Body of pancreas (tissue), 4 donors: Measurements from ENCODE around the gene RCC2.

Source experiments
- POLR2A ChIP-seq, 3 donors: fragments of 450-650 bp; IDR thresholded peaks; one replicate each; pipeline ENCODE4 v1.6.1; 2016; ENCODE audit warnings: antibody characterized with exemption in 3 of 3, mild to moderate bottlenecking in 2 of 3
- TF ChIP-seq, protein P1 (sequence below), 7 experiments: fragments of 450-650 bp in 4 of 7; fragments of 200-600 bp in 3 of 7; sonication (generic) in 3 of 7; IDR thresholded peaks; one replicate each; pipeline ENCODE4 v1.5.1; 2016 to 2019; ENCODE audit warnings: antibody characterized with exemption in 7 of 7

DNA sequence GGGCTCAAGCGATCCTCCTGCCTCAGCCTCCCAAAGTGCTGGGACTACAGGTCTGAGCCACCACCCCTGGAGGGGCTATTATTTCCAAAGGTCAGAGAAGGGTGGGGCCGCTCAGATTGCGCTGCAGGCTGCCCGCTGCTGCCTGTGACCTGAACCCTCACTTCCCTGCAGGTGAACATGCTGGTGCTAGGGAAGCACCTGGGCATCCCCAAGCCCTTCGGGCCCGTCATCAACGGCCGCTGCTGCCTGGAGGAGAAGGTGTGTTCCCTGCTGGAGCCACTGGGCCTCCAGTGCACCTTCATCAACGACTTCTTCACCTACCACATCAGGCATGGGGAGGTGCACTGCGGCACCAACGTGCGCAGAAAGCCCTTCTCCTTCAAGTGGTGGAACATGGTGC lies 76.1 kb downstream of the RCC2 start:
- no peak for TF ChIP-seq POLR2A (IDR thresholded peaks at IDR 0.05)
- TF ChIP-seq, protein P1, sequence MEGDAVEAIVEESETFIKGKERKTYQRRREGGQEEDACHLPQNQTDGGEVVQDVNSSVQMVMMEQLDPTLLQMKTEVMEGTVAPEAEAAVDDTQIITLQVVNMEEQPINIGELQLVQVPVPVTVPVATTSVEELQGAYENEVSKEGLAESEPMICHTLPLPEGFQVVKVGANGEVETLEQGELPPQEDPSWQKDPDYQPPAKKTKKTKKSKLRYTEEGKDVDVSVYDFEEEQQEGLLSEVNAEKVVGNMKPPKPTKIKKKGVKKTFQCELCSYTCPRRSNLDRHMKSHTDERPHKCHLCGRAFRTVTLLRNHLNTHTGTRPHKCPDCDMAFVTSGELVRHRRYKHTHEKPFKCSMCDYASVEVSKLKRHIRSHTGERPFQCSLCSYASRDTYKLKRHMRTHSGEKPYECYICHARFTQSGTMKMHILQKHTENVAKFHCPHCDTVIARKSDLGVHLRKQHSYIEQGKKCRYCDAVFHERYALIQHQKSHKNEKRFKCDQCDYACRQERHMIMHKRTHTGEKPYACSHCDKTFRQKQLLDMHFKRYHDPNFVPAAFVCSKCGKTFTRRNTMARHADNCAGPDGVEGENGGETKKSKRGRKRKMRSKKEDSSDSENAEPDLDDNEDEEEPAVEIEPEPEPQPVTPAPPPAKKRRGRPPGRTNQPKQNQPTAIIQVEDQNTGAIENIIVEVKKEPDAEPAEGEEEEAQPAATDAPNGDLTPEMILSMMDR (IDR thresholded peaks at IDR 0.05): no peak
